Chondrocyte (in vitro differentiated cells): ENCODE measurements around the gene HYAL3. TPM values are rescaled to one million over a fixed set of nuclear protein-coding genes. Genes with fewer than 3 reads are reported as not detected.

Experiments used
- DNase-seq: peaks from one replicate; pipeline ENCODE4 v3.0.0; 2021; ENCODE audit warnings: mixed read lengths, low spot score
- H3K27ac Mint-ChIP-seq: one replicate; pipeline ENCODE4 v1.8.0; 2021; ENCODE audit warnings: mild to moderate bottlenecking, moderate library complexity, mixed read lengths; ENCODE audit not compliant: unreplicated experiment
- H3K27me3 Mint-ChIP-seq: 2 replicates; pipeline ENCODE4 v1.8.0; 2021; ENCODE audit warnings: low read depth, mixed read lengths
- H3K36me3 Mint-ChIP-seq: 2 replicates; pipeline ENCODE4 v1.8.0; 2021; ENCODE audit warnings: low read depth, mixed read lengths
- H3K4me1 Mint-ChIP-seq: 2 replicates; pipeline ENCODE4 v1.8.0; 2021; ENCODE audit warnings: low read depth, mild to moderate bottlenecking, mixed read lengths
- H3K4me3 Mint-ChIP-seq: one replicate; pipeline ENCODE4 v1.8.0; 2021; ENCODE audit warnings: mild to moderate bottlenecking, moderate library complexity, mixed read lengths; ENCODE audit not compliant: unreplicated experiment
- H3K9me3 Mint-ChIP-seq: 2 replicates; pipeline ENCODE4 v1.8.0; 2021; ENCODE audit warnings: low read depth, mixed read lengths
- total RNA-seq: library from RNA; stranded (reverse); gene quantifications from 3 replicates; pipeline ENCODE4 v1.2.1, GENCODE V29; 2021
- TF ChIP-seq, protein P1 (sequence below): fragments of 200-600 bp; sonication (generic); IDR thresholded peaks from 2 replicates; pipeline ENCODE4 v1.5.0; 2021; ENCODE audit warnings: antibody characterized with exemption, mild to moderate bottlenecking, moderate library complexity

Gene HYAL3
- total RNA-seq, 1 donor from 2014 or later = 5.4 TPM

GRCh38 chr3:50271314-50271936, 27.8 kb downstream of the HYAL3 start:
- no peak overlapping the region for H3K4me3 Mint-ChIP-seq

DNA sequence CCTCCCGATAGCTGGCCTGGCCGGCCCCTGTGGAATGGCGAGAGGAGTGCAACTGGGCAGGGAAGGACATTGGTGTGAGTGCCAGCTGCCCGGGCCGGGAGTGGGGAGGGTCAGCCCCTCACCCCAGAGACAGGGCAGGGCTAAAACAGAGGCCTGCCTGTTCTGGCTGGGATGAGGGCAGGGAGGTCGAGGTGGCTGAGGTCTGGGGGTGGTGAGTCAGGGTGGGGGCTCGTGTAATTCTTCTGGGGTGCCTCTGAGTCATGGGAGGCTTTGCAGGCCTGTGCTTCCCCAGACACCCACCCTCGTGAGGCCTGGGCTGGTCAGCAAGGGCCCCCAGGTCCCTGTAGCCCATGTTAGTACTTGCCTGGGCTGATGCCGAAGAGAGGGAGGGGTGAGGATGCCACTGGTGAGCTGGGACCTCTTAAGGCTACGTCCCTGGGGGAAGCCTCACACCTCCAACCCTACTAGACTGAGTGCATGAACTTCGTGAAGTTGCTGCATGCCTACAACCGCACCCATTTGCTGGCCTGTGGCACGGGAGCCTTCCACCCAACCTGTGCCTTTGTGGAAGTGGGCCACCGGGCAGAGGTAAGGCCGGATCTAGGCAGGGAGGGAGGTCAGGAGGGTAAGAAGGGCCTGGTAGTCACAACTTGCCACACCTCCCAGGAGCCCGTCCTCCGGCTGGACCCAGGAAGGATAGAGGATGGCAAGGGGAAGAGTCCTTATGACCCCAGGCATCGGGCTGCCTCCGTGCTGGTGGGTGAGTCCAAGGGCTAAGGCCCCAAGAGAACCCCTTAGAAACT, 28.6 kb downstream of the HYAL3 start:
- no peak for DNase-seq
- TF ChIP-seq, protein P1, sequence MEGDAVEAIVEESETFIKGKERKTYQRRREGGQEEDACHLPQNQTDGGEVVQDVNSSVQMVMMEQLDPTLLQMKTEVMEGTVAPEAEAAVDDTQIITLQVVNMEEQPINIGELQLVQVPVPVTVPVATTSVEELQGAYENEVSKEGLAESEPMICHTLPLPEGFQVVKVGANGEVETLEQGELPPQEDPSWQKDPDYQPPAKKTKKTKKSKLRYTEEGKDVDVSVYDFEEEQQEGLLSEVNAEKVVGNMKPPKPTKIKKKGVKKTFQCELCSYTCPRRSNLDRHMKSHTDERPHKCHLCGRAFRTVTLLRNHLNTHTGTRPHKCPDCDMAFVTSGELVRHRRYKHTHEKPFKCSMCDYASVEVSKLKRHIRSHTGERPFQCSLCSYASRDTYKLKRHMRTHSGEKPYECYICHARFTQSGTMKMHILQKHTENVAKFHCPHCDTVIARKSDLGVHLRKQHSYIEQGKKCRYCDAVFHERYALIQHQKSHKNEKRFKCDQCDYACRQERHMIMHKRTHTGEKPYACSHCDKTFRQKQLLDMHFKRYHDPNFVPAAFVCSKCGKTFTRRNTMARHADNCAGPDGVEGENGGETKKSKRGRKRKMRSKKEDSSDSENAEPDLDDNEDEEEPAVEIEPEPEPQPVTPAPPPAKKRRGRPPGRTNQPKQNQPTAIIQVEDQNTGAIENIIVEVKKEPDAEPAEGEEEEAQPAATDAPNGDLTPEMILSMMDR = no peak
- Mint-ChIP-seq H3K27ac (no peak overlapping the region), H3K27me3 (peaks cover 11% of the 10 kb centered on the region), H3K4me3 (no peak overlapping the region), H3K36me3 (no peaks in the 10 kb centered on the region), H3K9me3 (no peaks in the 10 kb centered on the region), H3K4me1 (peaks cover 55% of the 10 kb centered on the region)

More at GRCh38 chr3:50271314-50271936, 27.8 kb downstream of the HYAL3 start:
- H3K27me3 Mint-ChIP-seq = peaks cover 11% of the 10 kb centered on the region
- no peaks in the 10 kb centered on the region for H3K9me3 Mint-ChIP-seq
- DNase-seq = no peak
- no peaks in the 10 kb centered on the region for H3K36me3 Mint-ChIP-seq
- no peak overlapping the region for H3K27ac Mint-ChIP-seq
- peaks cover 48% of the 10 kb centered on the region for H3K4me1 Mint-ChIP-seq
- TF ChIP-seq, protein P1 = no peak

- no peak for DNase-seq
- H3K27ac Mint-ChIP-seq = peak overlapping the region; percentile 63
- no peaks in the 10 kb centered on the region for H3K9me3 Mint-ChIP-seq
- no peaks in the 10 kb centered on the region for H3K36me3 Mint-ChIP-seq
- TF ChIP-seq, protein P1 = no peak
- no peak overlapping the region for H3K4me3 Mint-ChIP-seq
- H3K4me1 Mint-ChIP-seq = peaks cover 58% of the 10 kb centered on the region
- peaks cover 9% of the 10 kb centered on the region for H3K27me3 Mint-ChIP-seq
Observed at GRCh38 chr3:50269977-50270413, 29.2 kb downstream of the HYAL3 start.

GRCh38 chr3:50269460-50269859, 29.7 kb downstream of the HYAL3 start:
- TF ChIP-seq, protein P1 = no peak
- H3K27me3 Mint-ChIP-seq = peaks cover 7% of the 10 kb centered on the region
- peak overlapping the region; percentile 12 for H3K27ac Mint-ChIP-seq
- DNase-seq = no peak
- no peak overlapping the region for H3K4me3 Mint-ChIP-seq
- H3K4me1 Mint-ChIP-seq = peaks cover 63% of the 10 kb centered on the region
- H3K36me3 Mint-ChIP-seq = no peaks in the 10 kb centered on the region
- H3K9me3 Mint-ChIP-seq = no peaks in the 10 kb centered on the region

- Mint-ChIP-seq H3K4me1 (peaks cover 65% of the 10 kb centered on the region), H3K36me3 (no peaks in the 10 kb centered on the region), H3K9me3 (no peaks in the 10 kb centered on the region), H3K4me3 (peak within 1 kb of the TSS; percentile 70), H3K27ac (peak within 1 kb of the TSS; percentile 63), H3K27me3 (peaks cover 2% of the 10 kb centered on the region)
- no peak for DNase-seq
- TF ChIP-seq, protein P1 = no peak
Observed at GRCh38 chr3:50268703-50269451, 30.3 kb downstream of the HYAL3 start, which contains the start of gene SEMA3B. Gene SEMA3B (plus strand): TSS chr3:50269147. CDS start chr3:50269241, 94 bp downstream.
